Activated naive CD4-positive, alpha-beta T cell treated with anti-CD3 and anti-CD28 coated beads for 36 hours (primary cell): ENCODE results near the gene TSPAN9. TPM values are rescaled to one million over a fixed set of nuclear protein-coding genes. Genes with fewer than 3 reads are reported as not detected.

ENCODE experiments used
- CTCF ChIA-PET: fragments of 350-600 bp; sonication (Branson Sonifier 250); formaldehyde crosslinking; loops from one replicate; lab custom pipeline; 2021; ENCODE audit warnings: antibody characterized with exemption; lab: Charles Lee
- DNase-seq: peaks from one replicate; pipeline ENCODE4 v3.0.0-alpha.2; 2020
- H3K27ac Mint-ChIP-seq: one replicate; pipeline ENCODE4 v1.8.0; 2021; ENCODE audit warnings: mild to moderate bottlenecking, mixed read lengths
- H3K27me3 Mint-ChIP-seq: one replicate; pipeline ENCODE4 v1.8.0; 2021; ENCODE audit warnings: low read depth, mixed read lengths
- H3K36me3 Mint-ChIP-seq: one replicate; pipeline ENCODE4 v1.8.0; 2021; ENCODE audit warnings: low read depth, mixed read lengths
- H3K4me1 Mint-ChIP-seq: one replicate; pipeline ENCODE4 v1.8.0; 2021; ENCODE audit warnings: low read depth, mixed read lengths
- H3K4me3 Mint-ChIP-seq: one replicate; pipeline ENCODE4 v1.8.0; 2021; ENCODE audit warnings: mild to moderate bottlenecking, moderate library complexity, mixed read lengths
- H3K9me3 Mint-ChIP-seq: one replicate; pipeline ENCODE4 v1.8.0; 2021; ENCODE audit warnings: mixed read lengths
- intact Hi-C: fragments of 100-400 bp; cut with micrococcal nuclease; formaldehyde crosslinking; loops from one replicate; pipeline ENCODE4 v1.15.1; 2023
- total RNA-seq, 2 experiments: library from RNA; stranded (reverse); gene quantifications; one replicate each; pipeline ENCODE4 v1.2.3, GENCODE V29; 2021

Gene TSPAN9
- total RNA-seq, 2 experiments from 2014 or later = 0.72 to 0.91 TPM

DNA sequence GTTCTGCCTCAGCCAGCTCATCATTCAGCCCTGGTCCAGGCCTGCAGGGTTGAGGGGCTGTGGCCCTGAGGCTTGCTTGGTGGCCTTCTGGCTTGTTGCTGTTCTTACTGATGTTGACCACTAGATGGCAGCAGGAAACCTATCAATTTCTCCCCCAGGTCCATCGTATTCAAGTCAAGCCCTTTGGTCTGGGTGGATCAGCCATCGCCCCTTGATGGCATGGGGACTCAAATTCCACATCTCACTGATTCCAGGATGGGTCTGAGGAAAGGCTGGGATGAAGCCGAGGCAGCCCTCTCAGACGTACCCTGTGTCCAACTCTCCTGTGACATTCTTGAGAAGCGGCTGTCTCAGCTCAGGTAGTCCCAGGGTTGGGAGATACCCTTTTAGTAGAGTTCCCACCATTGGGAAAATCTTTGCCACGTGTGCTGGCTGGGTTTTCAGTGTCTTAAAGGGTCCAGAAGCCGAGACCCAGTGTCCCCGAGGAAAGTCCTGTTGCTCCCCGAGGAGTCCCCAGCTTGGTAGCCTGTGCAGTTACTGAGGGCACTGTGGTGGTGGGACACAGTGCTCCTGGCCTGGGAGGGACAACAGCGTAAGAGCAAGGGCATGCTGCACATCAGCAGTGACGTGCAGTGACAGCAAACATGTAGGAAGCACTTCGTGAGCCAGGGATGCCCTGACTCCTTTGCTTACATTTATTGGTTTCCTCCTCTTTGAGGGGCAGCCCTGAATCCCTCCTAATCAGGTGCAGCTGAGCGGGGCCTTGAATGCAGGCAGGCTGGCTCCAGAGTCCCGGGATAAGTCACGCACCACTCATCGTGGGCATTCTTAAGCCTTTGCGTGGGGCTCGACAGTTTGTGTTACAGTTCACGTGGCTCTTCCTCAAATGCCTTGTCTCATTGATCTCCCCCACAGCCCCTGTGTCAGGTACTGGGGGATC, 58.6 kb downstream of the TSPAN9 start:
- no peak overlapping the region for H3K4me3 Mint-ChIP-seq
- H3K27ac Mint-ChIP-seq = no peak overlapping the region
- CTCF ChIA-PET = interaction anchor here (0.8 to 10.5 kb wide), 11 partner anchors 9 to 1554 kb away, joined by 3 to 84 read pairs (median 5); no protein-coding TSS in a partner anchor

DNA sequence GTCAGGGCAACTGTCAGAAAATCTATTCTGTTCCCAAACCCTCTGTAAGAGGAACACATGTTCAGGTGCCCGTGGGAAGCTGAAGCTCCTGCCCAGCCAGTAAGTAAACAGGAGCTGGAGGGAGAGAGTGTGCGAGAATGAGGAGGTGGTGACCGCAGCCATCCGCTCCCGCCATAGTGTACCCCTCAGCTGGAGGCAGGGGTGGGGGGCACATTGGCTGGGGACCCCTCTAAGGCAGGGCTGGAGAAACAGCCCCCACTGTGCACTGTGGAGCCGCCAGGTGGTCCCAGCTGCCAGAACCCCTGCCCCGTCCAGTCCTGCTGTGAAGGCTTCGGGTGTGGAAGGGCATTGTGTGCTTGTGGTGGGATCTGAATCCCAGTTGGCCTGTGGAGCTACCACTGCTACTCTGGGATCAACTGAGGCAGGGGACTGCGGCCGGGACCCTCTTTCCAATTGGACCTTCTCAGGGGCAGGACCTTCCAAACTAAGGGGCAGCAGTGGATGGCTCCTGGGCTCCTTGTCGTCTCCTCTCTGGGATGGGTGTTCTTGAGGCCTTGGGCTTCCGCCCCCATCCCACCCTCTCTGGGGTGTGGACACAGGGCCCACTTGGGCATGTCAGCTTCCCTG, 59.6 kb downstream of the TSPAN9 start:
- no peaks in the 10 kb centered on the region for H3K4me1 Mint-ChIP-seq
- H3K27ac Mint-ChIP-seq = no peak overlapping the region
- no peaks in the 10 kb centered on the region for H3K36me3 Mint-ChIP-seq
- intact Hi-C loops = loop anchor here (5.0 kb wide), 1 partner anchor 64 kb away; no protein-coding TSS in a partner anchor
- no peaks in the 10 kb centered on the region for H3K9me3 Mint-ChIP-seq
- no peak overlapping the region for H3K4me3 Mint-ChIP-seq
- DNase-seq = no peak
- H3K27me3 Mint-ChIP-seq = peaks cover 35% of the 10 kb centered on the region
- CTCF ChIA-PET = interaction anchor here (0.5 to 10.5 kb wide), 7 partner anchors 18 to 1553 kb away, joined by 3 to 84 read pairs (median 4); no protein-coding TSS in a partner anchor

More for the DNA sequence above, 58.6 kb downstream of the TSPAN9 start:
- DNase-seq = peak; percentile 48
- Mint-ChIP-seq H3K4me1 (peaks cover 2% of the 10 kb centered on the region), H3K36me3 (no peaks in the 10 kb centered on the region), H3K27me3 (peaks cover 43% of the 10 kb centered on the region), H3K9me3 (no peaks in the 10 kb centered on the region)
- intact Hi-C loops = loop anchor here (1.0 to 5.0 kb wide), 3 partner anchors 63 to 140 kb away; no protein-coding TSS in a partner anchor

DNA sequence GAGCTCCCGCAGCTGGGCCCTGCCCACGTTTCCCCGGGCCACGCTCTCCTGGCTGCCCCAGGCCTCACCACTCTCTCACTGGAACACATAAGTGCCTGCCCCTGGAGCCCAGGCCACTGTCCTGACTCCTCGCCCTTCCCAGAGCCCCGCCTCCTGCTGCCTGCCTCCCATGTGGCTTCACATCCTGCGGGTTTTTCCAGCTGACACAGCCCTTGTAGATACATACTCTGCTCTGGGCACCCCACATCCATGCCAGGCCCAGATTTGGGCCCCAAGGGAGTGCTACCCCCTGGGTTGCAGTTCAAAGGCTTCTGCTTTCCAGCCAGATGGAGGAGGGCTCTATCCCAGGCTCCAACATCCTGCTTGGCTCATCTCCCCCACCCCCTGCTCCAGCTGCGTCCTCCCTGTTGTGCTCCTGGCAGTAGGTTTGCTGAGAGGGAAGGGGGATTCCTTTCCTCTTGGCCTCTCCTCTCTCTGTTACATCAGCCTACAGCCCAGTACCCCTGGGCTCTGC, 60.1 kb downstream of the TSPAN9 start:
- CTCF ChIA-PET = interaction anchor here (1.1 to 10.5 kb wide), 3 partner anchors 66 to 273 kb away, joined by 3 to 84 read pairs (median 8); no protein-coding TSS in a partner anchor
- intact Hi-C loops = loop anchor here (5.0 kb wide), 1 partner anchor 65 kb away; no protein-coding TSS in a partner anchor
- no peak for DNase-seq
- Mint-ChIP-seq H3K36me3 (no peaks in the 10 kb centered on the region), H3K4me3 (no peak overlapping the region), H3K27ac (no peak overlapping the region), H3K9me3 (no peaks in the 10 kb centered on the region), H3K4me1 (no peaks in the 10 kb centered on the region), H3K27me3 (peaks cover 30% of the 10 kb centered on the region)

DNA sequence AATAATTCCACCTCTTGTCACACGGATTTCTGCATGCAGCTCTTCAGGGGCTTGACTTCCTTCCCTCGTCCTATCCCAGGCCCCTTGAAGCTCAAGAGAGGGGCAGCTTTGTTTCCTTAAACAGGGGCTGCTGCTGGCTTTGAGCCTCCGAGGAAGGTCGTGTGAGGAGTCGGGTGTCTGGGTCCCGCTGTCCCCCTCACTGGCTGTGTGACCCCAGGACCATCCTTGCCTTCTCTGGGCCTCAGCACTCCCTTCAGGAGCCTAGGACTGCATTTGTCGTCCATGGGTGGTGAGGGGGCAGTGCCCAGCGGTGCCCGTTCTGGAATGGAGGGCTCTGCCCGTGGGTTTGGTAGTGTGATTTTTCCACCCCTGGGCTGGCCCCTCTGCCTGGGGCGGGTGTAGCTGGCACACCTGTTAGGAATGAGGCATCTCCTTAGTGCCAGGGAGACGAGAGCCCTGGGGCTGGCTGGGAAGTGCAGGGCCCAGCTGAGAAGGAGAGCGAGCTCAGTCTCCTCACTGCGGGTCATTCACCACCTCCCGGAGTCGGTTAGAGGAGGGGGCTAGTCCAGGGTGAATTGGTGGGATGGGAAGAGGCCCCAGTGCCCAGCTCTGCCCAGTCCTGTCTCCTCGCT, 60.8 kb downstream of the TSPAN9 start:
- no peaks in the 10 kb centered on the region for H3K4me1 Mint-ChIP-seq
- no peaks in the 10 kb centered on the region for H3K36me3 Mint-ChIP-seq
- H3K27ac Mint-ChIP-seq = no peak overlapping the region
- H3K9me3 Mint-ChIP-seq = no peaks in the 10 kb centered on the region
- intact Hi-C loops = loop anchor here (5.0 kb wide), 1 partner anchor 66 kb away; no protein-coding TSS in a partner anchor
- H3K27me3 Mint-ChIP-seq = peaks cover 24% of the 10 kb centered on the region
- DNase-seq = no peak
- H3K4me3 Mint-ChIP-seq = no peak overlapping the region
- CTCF ChIA-PET = interaction anchor here (1.1 to 10.5 kb wide), 3 partner anchors 65 to 274 kb away, joined by 3 to 84 read pairs (median 8); no protein-coding TSS in a partner anchor

DNA sequence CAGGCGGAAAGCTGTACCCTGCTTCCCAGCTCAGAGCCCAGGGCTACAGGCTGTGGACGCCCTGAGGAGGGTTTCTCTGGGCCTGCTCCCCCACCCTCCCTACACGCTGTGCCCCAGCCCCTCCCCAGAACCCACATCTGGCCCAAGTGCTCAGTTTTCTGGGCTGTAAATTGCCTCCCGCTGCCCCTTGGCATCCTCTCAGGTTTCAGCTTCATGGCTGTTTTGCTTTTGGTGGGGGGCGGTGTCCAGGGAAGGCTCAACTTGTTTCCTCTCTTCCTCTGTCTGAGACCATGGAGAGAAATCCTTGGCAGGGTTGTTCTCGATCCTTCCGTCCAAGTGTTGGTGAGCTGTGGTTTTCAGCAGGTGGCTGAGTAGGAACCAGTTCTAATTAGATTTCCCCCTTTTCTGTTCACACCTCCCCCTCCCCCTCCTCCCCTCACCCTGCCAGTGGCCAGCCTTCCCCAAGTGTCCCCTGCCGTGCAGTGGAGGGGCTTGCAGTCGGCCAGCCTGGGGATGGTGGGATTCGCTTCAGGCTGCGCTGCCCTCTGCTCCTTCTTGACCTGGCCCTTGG, 61.8 kb downstream of the TSPAN9 start:
- no peak for DNase-seq
- Mint-ChIP-seq H3K27ac (no peak overlapping the region), H3K4me3 (no peak overlapping the region), H3K4me1 (no peaks in the 10 kb centered on the region), H3K36me3 (no peaks in the 10 kb centered on the region), H3K9me3 (no peaks in the 10 kb centered on the region), H3K27me3 (peaks cover 19% of the 10 kb centered on the region)
- CTCF ChIA-PET = interaction anchor here (0.6 to 10.5 kb wide), 4 partner anchors 11 to 161 kb away, joined by 3 to 84 read pairs (median 8); no protein-coding TSS in a partner anchor
- intact Hi-C loops = loop anchor here (5.0 kb wide), 1 partner anchor 67 kb away; no protein-coding TSS in a partner anchor

DNA sequence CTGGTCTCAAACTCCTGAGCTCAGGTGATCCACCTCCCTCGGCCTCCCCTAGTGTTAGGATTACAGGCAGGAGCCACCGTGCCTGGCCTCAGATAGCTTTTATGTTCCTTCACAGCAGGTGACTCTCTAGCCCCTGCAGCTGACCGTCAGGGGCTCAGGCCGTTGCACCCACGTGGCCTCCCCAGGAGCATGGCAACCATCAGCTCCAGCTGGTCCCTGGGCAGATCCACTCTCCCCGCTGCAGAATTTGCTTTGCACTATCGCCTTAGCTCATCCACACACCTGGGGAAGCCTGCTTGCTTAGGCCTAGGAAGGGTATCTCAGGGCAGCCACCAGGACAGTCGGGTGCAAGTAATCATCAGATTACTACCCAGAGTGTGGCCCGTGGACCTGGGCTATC, 62.6 kb downstream of the TSPAN9 start:
- CTCF ChIA-PET = interaction anchor here (0.6 to 10.5 kb wide), 3 partner anchors 134 to 161 kb away, joined by 3 to 84 read pairs (median 3); no protein-coding TSS in a partner anchor
- Mint-ChIP-seq H3K9me3 (no peaks in the 10 kb centered on the region), H3K4me1 (no peaks in the 10 kb centered on the region), H3K27ac (no peak overlapping the region), H3K4me3 (no peak overlapping the region), H3K36me3 (no peaks in the 10 kb centered on the region), H3K27me3 (peaks cover 12% of the 10 kb centered on the region)
- intact Hi-C loops = loop anchor here (5.0 kb wide), 1 partner anchor 67 kb away; no protein-coding TSS in a partner anchor
- DNase-seq = no peak

DNA sequence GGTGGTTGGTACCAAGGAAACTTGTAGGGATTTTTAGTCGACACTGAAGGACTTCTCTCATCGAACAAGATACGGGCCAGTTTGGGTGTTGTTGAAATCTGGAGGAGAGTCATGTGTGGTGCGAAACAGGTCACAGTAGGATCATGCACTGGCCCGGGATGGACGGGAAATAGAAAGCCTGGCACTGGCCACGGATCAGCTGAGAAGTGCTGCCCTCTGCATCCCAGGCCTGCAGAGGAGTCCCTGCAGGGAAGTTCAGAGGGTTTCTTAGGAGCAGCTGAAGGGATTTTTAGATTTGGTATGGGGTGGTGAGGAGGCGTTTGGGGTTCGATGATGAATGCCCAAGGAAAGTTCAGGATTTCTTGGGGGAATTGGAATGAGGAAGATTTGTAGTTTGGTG, 63.1 kb downstream of the TSPAN9 start:
- H3K4me1 Mint-ChIP-seq = no peaks in the 10 kb centered on the region
- intact Hi-C loops = no loop called here
- H3K27ac Mint-ChIP-seq = no peak overlapping the region
- CTCF ChIA-PET = interaction anchor here (0.6 to 10.5 kb wide), 2 partner anchors 133 to 137 kb away, joined by 3 to 84 read pairs; no protein-coding TSS in a partner anchor
- DNase-seq = no peak
- H3K27me3 Mint-ChIP-seq = peaks cover 14% of the 10 kb centered on the region
- H3K9me3 Mint-ChIP-seq = no peaks in the 10 kb centered on the region
- H3K4me3 Mint-ChIP-seq = no peak overlapping the region
- no peaks in the 10 kb centered on the region for H3K36me3 Mint-ChIP-seq

DNA sequence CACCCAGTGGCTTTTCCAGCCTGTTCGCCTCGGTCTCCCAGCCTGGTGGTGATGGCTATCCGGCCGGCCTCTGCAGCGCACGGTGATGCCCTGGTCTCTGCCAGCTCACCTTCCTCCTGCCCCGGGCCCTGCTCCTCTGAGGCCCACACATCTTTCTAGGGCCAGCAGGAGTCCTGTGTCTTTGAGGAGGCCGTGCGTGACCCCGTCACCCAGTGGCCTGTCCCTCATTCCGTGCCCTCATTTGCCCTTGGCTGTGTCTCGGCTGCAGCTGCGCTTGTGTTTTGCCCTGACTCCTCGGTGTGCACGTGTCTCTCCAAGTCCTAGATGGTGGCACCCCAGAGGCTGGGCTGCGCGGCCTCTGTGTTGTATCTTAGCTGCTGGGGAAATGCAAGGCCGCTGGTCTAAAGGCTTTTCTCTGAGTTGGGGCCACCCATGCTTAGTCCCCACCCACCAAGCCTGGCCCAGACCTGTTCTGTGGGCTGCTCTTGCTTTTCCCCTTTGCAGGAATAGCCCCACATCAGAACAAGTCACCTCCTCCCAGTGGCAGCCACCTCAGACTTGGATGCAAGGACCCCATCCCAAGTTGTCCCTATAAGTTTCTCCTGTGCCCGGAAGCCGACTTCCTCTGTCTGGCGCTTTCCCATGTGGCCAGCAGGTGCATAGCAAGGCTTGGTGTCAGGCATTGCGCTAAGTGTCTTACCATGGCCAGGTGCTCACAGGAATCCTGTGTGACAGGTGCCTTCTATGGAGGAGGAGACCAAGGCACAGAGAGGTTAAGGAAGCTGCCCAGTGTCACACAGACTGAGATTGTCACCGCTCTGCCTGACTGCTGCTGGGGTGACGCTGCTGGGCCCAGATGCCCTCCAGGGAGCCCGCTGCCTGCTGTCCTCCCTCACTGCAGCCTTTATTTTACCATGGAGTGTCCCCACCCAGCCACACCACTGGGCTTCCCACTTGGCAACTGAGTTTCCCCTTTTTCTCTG, 64.5 kb downstream of the TSPAN9 start:
- Mint-ChIP-seq H3K36me3 (no peaks in the 10 kb centered on the region), H3K27ac (no peak overlapping the region), H3K27me3 (peaks cover 13% of the 10 kb centered on the region), H3K4me1 (no peaks in the 10 kb centered on the region), H3K4me3 (no peak overlapping the region), H3K9me3 (no peaks in the 10 kb centered on the region)
- CTCF ChIA-PET = interaction anchor here (10.5 kb wide), 1 partner anchor 136 kb away, joined by 84 read pairs; no protein-coding TSS in a partner anchor
- intact Hi-C loops = no loop called here
- no peak for DNase-seq

DNA sequence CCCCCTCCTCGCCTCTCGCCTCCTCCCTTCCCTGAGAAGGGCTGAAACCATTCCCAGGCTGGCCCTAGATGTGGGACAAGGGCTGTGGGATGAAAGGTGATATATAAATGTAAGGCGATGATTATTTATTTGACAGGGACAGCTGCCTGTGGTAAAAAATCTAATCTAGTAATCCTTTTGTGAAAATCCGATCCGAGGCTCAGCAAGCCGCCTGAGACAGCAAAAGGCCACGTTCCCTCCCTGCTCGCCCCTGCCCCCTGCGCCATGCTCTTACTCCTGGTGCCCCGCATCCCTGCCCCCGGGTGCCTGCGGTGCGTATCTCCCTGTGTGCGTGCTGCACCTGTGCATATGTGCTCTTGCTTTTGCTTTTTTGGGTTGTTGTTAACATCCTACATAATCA, 65.2 kb downstream of the TSPAN9 start:
- no peaks in the 10 kb centered on the region for H3K9me3 Mint-ChIP-seq
- no peaks in the 10 kb centered on the region for H3K4me1 Mint-ChIP-seq
- CTCF ChIA-PET = interaction anchor here (10.5 kb wide), 1 partner anchor 135 kb away, joined by 84 read pairs; no protein-coding TSS in a partner anchor
- intact Hi-C loops = no loop called here
- H3K27me3 Mint-ChIP-seq = peaks cover 10% of the 10 kb centered on the region
- no peak for DNase-seq
- H3K4me3 Mint-ChIP-seq = no peak overlapping the region
- no peaks in the 10 kb centered on the region for H3K36me3 Mint-ChIP-seq
- H3K27ac Mint-ChIP-seq = no peak overlapping the region

DNA sequence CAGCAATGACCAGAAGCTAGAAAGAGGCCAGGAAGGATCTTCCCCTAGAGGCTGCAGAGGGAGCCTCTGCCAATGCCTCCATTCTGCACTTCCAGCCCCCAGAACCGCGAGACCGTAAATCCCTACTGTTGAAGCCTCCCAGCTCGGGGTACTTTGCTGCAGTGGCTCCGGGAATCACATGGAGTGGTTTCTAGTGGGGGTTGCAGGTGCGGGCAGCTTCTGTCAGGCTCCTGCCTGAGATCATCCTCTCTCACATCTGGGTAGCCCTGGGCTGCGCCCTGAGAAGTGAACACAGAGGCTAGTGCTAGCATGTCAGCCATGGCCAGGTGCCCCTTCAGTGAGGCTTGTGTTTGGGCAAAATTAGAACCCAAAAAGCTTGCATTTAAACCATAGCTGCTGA, 67.3 kb downstream of the TSPAN9 start:
- CTCF ChIA-PET = interaction anchor here (0.9 kb wide), 1 partner anchor 9 kb away, joined by 6 read pairs; no protein-coding TSS in a partner anchor
- no peak for DNase-seq
- H3K4me3 Mint-ChIP-seq = no peak overlapping the region
- H3K36me3 Mint-ChIP-seq = no peaks in the 10 kb centered on the region
- no peaks in the 10 kb centered on the region for H3K4me1 Mint-ChIP-seq
- no peaks in the 10 kb centered on the region for H3K9me3 Mint-ChIP-seq
- intact Hi-C loops = no loop called here
- H3K27ac Mint-ChIP-seq = no peak overlapping the region
- H3K27me3 Mint-ChIP-seq = peaks cover 10% of the 10 kb centered on the region
